GM04503 (cell line): ENCODE measurements around the gene ELAVL2.
A peak's percentile ranks its signal among the peaks of the same experiment; 100 is the strongest.
"Not testable (repeated sequence)": the region's sequence is repeated elsewhere in the genome, so short reads cannot be mapped to it uniquely, and the experiment has no call there.

Source experiments
- DNase-seq: peaks from one replicate; pipeline ENCODE4 v3.0.0-alpha.2; 2012; ENCODE audit warnings: low read depth

The ELAVL2 gene

DNA sequence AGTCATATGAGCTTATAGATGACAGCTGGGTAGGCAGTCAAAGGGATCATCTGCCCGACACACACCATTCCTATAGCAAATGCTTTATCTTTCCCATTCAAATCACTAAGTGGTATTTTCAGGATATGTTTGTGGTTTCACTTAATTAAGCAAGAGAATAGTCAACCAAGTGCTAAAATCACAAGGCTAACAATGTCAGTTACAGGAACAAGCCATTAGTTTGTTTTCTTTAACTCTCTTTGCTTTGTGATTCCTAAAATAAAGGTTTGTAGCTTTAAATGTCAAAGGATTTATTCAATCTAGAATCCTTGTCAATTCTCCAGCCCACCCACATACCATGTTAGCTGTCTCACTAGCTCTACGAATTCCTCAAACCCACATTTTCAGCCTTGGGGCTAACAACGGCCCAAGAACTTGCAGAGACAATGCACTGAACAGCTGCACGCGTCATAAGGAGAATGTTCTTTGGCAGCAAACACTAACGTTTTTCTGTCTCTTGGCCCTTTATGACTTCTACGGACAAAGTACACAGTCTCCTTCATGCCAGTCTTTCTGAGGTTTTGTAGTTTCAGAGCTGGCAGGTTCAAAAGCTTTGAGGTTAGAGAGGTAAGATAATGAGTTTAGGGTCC, 56.6 kb downstream of the ELAVL2 start:
- peak; percentile 80 for DNase-seq

DNA sequence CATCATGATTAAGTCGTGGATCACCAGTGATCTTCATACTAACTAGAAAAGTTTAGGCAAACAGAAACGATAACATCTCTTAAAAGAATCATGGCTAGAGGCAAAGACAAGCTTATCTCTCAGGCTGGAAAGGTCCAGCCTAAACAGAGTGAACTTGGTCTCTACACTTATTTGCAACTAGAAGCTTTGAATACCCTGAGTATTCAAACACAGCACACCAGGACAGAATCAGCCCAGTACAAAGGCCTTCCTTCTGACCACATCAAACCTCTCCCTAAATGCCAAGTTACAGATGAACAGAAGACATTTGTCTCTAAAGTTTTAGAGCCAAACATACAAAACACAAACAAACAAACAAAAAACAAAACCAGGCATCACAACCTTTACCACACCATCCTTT, 57.2 kb downstream of the ELAVL2 start:
- no peak for DNase-seq

DNA sequence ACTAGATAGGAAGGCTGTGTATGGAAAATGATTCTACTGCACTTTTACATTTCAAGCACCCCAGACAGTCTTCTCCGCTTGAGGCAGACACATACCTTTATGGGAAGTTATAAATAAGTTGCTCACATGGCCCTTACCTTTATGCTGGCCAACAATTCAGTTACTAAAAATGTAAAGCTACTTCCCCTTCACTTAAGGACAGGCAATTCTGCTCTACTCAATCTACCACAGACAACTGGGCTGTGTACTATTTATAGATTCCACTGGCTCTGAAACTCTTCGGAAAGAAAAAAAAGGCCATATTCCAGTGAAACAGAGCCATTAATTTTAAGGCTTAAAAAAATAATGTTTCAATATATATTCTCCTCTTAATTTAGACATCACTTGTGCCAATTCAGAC, 59.4 kb downstream of the ELAVL2 start:
- DNase-seq: no peak

DNA sequence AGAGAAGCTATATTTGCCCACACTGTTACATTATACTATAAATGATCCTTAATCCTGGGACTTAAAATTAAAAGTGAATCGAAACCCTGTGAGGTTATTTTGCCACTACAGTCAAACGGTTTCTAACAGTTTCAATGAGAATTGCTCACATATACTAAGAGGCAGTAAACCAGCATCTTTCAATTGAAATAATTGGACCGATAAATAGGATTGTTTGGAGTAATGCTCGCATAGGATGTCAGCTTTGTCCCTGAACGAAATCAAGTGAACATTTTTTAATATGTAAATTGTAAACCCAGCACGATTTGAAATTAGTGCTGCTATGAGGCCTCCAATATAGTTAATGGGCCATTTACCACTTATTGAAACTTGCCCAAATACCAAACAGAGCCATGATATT, 60.5 kb downstream of the ELAVL2 start:
- no peak for DNase-seq

DNA sequence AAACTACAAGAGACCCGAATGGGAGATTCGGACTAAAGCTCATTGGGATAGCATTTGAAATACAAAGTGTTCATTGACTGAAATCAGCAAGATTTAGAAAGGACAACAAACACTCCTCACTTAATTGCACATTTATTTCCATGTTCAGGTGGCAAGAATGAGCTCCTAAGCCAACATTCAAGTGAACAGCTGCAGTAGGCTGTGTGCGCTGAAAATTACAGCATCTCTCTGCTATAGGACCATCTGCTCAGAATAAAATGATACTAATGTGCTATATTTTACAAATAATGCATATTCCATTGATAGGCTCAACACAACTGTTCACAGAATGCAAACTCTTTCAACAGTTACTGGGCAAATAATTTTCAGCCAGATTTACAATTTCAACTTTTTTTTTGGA, 61.8 kb downstream of the ELAVL2 start:
- DNase-seq: no peak

DNA sequence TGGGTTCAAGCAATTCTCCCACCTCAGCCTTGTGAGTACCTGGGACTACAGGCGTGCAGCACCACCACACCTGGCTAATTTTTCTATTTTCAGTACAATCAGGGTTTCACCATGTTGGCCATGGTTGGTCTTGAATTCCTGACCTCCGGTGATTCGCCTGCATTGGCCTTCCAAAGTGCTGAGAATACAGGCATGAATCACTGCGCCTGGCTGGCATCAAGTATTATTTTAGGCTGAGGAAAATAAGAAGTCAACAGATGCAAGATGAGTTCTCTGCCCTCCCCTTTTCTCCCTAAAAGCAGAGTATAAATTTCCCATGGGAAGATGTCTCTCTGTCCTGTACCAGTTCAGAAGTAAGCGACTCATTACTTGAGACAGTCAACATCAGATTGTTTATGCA, 71.5 kb downstream of the ELAVL2 start:
- DNase-seq: no peak

DNA sequence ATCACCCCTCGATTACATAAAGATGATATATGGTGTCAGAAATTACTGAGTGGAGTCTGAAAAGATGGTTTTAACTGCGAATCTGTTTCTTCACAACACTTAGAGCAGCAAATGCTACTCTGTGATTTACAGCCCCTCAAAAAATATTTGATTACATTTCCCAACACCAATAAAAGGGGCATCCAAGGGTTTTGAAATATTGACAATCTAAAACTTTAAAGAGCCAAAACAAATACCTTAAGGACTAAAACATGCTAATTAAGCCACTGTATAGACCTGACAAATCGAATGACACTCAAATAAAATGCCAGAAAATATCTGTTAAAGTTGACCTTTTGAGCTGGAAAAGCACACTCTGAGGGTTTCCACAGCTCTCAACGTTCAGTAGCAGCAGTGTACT, 73.2 kb downstream of the ELAVL2 start:
- no peak for DNase-seq

DNA sequence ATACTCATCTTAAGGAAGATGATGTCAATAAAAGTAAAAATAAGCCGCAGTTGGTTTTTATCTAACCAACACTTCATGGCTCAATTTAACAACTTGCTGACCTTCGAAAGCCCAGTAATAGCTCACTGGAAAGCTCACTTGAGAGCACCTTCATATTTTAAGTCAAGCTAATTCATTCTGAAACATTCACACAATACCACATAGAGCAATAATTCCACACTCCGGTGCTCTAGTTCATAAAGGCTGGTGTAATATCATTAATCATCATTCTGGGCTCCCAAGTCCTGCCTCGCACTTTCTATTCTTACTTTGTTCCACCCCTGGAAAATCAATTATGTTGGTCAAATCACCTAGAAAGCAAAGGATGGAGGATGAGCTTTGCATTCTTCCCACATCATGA, 74.4 kb downstream of the ELAVL2 start:
- no peak for DNase-seq

DNA sequence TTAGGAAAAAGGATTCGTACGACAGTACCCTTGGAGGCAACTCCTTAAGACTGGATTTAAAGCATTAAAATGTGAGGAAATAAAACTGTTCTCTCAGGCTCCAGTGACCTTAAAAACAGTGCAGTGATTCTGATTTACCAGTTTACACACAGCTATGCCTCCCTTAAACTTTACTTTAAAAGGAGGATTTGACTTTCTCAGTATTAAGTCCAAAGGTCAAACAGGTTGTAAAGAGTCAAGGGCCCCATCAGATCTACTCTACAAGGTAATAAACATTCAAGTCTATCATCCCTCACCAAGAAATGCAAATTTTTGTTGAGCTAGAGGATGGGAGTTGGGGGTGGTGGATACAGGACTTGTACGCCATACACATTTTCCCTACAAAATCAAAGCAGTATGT, 75.2 kb downstream of the ELAVL2 start:
- no peak for DNase-seq

DNA sequence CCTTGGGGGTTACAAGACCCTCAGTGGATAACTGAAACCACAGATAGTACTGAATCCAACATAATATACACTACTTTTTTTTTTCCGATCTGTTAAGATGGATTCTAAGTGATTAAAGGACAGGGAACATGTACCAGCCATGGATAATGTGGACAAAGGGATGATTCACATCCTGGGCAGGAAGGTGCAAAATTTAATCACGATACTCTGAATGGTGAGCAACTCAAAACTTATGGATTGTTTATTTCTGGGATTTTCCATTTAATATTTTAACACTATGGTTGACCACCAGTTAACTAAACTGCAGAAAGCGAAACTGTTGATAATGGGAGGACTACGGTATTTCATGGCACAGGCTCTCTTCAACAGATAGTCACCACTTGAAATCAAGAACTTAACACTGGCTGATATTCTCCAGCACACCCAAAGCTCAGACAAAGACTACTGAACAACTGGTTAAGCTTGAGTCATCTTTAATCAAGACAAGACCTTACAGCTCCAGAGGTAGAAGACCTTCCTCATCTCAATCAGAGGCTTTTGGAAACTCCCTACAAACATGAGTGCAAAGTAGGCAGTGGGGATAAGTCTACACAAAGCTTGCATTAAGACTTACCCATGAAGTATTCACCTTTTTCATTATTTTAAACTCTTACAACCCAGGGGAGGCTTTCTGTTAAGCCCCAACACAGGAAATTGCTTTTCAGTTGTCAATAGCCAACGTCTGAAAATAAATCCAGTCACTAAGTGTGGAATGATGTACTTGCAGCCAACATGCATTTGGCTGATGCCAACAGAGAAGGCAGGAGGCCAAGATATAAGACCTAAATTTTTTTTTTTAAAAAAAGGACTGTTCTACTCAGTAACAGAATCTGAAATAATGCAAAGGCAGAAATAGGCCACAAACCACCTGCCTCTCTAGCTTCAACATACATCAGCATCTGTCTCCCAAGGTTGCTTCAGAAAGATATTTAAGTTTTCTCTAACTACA, 78.7 kb downstream of the ELAVL2 start:
- no peak for DNase-seq

DNA sequence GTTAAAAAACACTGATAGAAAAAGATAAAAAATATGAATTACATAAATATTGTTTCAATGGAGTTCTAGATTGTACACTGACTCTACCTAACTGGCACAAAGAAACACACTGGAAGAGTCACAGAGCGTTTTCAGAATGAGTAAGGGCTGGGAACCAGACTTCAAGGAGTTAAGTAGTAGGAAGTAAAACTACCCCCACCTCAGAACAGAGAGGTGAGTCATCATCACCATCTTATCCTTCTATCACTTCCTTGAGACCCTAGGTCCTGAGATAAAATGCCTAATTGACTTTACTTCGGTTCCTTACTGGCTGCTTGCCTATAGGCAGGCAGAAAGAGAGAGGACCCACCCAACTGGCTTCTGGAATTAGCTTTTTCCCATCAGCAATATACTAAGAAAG, 79.7 kb downstream of the ELAVL2 start:
- no peak for DNase-seq

DNA sequence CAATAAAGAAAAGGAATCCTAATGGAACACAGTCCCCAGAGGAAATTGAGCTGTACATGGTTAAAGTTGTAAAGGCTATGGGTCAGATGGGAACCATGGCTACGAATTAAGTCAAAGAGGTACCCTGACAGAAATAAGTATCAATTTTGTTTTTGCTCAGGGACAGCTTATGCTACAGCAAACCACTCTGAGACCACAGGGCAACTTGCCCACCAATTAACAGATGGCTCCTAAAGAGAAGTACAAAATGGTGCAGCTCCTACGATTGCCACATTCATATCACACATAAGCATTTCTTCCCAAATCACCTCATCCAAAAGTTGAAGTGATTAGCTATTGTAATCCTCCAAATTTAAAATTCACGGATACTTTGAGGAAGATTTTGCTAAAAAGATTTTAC, 83.0 kb downstream of the ELAVL2 start:
- no peak for DNase-seq

DNA sequence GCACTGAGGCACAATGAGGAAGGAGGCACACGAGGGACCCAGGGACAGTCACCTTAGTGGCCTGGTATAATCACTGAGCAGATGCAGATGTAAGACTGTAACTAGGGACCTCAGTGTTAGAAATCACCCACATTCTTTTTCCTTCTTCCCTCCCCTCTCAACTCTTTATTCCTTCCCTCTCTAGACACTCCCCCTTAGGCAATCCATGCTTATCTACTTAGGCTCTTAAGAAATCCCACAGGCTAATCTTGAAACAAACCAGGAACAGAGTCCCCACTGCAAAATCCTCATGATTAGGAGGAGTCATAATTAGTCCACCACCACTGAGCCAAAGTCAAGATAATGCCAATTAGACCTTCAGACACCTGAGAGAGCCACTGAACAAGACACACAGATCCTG, 84.7 kb downstream of the ELAVL2 start:
- DNase-seq: no peak

DNA sequence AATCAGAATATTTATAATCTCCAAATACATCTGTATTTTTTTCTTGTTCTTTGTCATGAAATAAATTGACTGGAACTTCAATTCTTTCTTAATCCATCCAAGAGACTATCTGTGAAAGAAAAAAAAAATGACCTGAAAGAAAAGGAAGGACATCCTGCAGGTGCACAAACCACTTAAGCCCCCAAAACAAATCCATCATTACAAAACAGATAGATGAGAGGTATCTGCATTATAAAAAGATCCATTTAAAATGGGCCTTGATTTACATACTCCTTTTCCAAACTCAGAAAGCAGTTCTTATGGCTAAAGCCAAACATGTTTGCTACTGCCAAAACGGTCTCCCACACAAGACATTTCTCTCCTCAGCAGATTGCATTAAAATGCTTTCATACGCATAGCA, 85.5 kb downstream of the ELAVL2 start:
- no peak for DNase-seq

DNA sequence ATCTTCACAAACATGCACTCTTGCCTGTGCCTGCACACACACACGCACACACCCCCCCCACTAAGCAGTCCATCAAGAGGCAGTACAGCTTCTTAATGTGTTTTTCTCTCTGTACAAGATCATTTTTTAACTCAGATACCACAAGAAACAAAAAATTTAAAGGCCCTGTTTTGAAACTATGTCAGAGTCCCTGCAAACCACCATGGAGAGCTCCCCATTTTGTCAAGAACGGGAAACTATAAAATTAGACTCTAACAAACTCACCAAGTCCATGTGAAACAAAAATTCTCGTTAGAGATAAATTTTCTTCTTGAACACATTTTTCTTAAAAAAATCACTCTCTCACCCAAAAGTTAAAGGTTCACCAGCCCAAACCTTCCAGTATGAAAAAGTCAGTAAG, 86.3 kb downstream of the ELAVL2 start:
- no peak for DNase-seq

DNA sequence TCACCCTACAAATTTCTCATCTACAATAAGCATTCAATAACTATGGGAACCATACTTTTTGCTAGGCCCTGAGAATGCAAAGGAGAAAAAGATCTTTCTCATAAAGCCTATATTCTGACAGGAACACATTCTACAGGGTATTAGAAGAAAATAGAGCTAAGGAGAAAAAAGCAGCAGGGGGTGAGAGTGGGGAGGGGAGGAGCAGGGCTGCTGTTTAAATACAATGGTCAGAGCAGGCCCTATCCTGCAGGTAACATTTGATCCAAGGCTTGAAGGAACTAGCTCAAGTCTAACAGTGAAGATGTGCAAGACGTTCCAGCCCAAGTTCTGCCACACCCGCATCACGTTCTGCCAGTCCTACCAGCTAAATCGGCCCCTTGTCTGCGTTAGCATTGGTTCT, 89.7 kb downstream of the ELAVL2 start:
- DNase-seq: no peak

DNA sequence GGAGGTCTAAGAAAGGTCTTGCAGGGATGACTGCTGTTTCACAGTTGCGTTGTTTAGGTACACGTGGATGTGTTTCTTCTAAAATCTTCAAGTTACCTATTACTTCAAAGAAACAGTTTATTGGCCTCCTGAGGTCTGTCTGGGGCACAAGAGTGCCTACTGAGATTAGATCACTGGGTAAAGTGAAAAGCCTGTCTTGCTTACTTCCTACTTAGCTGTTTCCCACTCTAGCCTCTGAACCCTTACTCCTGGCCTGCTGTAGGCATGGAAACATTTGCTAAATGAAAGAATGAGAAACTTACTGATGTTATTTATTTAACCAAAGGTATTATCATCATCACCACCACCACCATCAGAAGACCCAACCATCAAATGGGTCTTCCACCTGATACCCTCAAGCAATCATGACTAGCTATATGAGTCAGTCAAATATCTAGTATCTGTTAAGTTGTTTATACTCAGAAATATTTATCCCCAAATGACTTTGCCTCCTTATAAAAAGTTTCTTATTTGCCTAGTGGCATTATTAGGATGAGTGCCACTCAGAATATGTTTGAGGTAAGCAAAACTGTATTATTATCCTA, 92.5 kb downstream of the ELAVL2 start:
- no peak for DNase-seq

DNA sequence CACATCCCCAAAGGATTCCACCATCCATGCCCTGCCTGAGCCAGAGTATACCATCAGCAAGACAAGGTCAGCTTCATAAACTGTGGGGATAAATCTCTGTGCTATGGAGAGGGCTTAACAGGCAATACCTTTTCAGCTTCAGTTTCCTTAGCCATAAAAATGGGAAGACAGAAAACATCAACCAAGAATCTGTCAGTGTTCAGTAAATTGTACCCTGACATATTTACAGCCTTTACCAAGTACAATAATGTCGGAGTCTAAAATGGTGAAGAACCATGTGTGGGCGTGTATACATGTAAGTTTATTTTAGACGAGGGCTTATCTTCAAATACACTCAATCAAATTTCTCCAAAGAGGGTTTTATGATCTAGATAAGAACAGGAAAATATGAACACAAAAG, 94.7 kb downstream of the ELAVL2 start:
- DNase-seq: no peak

DNA sequence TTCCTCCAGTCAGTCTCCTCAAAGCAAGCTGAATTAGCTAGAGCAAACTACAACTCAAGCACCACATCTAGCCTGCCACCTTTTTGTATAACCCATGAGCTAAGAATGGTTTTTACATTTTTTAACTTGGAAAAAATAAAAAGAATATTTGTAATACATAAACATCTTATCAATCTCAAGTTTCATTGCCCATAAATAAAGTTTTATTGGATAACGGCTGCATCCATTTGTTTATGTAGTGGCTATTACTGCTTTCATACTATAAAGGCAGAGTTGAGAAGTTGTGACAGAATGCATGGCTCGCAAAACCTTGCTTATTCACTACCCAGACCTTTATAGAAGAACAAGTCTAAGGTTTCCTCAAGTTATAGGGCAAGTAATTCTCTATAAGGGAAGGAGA, 95.7 kb downstream of the ELAVL2 start:
- DNase-seq: no peak

DNA sequence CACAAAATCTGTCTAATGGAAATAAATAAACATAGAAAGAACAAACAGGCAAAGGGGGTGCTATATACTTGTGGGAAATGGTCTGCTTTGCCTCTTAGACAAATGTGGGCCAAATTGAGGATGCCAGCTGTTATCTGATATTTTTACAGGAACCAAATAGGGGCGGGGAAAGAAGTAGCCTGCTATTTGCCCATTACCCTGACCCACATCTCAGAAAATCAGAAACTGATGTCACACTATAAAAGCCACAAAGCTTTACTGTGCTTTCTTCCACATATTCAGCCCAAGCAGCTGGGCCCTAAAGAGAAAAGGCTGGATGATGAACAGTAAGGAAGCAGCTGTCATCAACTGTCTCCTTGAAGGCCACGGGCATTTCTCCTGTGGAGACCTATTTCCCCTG, 97.3 kb downstream of the ELAVL2 start:
- DNase-seq: no peak

DNA sequence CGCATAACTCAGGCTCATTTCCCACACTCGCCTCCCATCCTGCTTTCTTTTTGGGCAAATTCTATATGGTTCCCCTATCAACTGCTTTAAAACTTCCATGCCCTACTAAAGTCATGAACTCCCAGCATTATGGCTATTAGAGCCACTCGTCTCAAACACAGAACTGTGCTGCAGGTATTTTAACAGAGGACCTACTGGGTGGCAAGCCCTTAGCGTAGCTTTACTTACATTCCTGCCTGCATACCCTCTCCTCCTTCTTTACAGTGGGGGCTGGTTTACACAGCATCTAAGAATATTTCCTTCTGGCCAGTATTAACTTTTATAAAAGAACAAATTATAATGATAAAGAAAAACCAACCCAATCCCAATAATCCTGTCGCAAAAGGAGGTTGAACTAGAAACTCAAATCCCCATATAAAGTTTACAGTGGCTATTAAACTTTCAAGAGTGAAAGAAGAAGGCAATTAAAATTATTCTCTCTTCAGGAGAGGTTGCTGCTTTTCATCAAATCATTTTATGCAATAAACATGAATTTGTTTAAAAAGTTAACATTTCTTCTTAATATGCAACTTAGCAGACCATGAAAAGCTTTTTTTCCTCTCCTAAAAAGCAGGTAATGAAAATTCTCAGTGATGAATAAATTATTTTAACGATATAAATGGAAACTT, 100.6 kb downstream of the ELAVL2 start:
- DNase-seq: no peak

DNA sequence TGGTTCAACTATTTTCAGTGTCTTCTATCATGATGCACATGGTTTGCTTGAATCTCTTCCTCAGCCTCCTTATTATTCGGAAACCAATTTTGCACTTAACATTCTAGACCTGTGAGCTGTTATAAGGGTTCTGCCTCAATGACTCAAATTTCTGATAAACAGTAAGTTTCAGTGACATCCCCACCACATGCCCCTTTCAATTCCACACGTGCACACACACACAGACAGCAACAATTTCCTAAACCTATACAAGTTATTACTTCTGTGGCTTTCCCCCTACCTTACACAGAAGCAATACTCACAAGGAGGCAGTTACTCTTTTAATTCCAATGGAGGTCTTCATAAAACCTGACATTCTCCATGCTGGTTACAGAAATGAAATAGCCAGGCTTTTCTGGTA, 102.4 kb downstream of the ELAVL2 start:
- DNase-seq: no peak

DNA sequence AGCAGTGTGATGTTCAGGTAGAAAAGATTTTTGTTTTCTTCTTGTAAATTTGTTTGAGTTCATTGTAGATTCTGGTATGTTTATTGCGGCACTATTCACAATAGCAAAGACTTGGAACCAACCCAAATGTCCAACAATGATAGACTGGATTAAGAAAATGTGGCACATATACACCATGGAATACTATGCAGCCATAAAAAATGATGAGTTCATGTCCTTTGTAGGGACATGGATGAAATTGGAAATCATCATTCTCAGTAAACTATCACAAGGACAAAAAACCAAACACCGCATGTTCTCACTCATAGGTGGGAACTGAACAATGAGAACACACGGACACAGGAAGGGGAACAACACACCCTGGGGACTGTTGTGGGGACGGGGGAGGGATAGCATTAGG, 103.0 kb downstream of the ELAVL2 start:
- DNase-seq: not testable (repeated sequence)
